ENCODE results near the gene AKR1C1.

DNA sequence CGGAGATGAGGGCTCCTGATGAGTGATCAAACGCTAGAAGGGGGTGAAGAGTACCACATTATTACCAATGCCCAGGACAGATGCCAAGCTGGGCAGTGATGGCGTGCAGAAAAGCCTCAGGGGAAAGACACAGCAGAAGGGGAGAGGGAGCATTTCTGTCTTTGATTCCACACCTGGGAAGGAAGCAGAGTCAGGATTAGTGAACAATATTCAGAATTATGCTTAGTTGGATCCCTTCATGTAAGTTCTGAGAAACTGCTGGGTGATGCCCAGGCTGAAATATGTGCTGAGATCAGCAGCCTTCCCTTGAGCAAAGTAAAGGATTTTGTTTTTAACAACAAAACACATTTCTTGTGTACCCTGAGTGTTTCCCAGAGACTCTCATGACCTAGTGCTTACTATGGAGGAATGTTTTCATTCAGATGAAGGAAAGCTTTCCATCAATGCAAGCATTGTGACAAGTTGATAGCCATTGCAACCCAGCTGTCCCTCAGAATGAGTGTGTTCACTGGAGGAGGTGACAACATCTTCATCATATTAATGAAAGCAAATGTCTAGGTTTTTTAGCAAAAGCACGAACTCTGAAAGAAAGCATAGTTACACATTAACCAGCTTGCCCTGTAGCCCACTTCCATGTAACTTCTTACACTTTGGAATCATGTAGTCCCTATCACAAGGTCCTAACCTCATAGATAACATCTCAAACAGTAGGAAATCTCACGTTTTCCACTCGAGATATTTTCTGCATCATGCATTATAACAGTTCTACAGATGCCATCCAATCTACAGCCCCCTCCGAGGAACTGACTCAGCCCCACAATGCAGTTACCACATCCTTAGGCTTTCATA lies 23.8 kb upstream of the AKR1C1 start:
- TF ChIP-seq, protein P1, sequence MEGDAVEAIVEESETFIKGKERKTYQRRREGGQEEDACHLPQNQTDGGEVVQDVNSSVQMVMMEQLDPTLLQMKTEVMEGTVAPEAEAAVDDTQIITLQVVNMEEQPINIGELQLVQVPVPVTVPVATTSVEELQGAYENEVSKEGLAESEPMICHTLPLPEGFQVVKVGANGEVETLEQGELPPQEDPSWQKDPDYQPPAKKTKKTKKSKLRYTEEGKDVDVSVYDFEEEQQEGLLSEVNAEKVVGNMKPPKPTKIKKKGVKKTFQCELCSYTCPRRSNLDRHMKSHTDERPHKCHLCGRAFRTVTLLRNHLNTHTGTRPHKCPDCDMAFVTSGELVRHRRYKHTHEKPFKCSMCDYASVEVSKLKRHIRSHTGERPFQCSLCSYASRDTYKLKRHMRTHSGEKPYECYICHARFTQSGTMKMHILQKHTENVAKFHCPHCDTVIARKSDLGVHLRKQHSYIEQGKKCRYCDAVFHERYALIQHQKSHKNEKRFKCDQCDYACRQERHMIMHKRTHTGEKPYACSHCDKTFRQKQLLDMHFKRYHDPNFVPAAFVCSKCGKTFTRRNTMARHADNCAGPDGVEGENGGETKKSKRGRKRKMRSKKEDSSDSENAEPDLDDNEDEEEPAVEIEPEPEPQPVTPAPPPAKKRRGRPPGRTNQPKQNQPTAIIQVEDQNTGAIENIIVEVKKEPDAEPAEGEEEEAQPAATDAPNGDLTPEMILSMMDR (conservative IDR thresholded peaks at IDR 0.05; ENCODE audit: low read depth, low read length) = no peak
- TF ChIP-seq RAD21 (IDR thresholded peaks at IDR 0.05; ENCODE audit: low read length) (no peak), POLR2A (IDR thresholded peaks at IDR 0.05; ENCODE audit: low read depth, low read length) (no peak), CHD1 (IDR thresholded peaks at IDR 0.05; ENCODE audit: low read depth, low read length) (no peak), SMC3 (IDR thresholded peaks at IDR 0.05; ENCODE audit: low read depth, low read length) (no peak), NFE2L2 (IDR thresholded peaks at IDR 0.05; ENCODE audit: low read depth, low read length) (no peak), MXI1 (IDR thresholded peaks at IDR 0.05; ENCODE audit: borderline replicate concordance, low read depth, low read length) (no peak), BHLHE40 (IDR thresholded peaks at IDR 0.05; ENCODE audit: low read depth, low read length) (no peak)
- TF ChIP-seq, protein P2, sequence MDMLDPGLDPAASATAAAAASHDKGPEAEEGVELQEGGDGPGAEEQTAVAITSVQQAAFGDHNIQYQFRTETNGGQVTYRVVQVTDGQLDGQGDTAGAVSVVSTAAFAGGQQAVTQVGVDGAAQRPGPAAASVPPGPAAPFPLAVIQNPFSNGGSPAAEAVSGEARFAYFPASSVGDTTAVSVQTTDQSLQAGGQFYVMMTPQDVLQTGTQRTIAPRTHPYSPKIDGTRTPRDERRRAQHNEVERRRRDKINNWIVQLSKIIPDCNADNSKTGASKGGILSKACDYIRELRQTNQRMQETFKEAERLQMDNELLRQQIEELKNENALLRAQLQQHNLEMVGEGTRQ (IDR thresholded peaks at IDR 0.05; ENCODE audit: low read depth, low read length) = no peak

Measured in IMR-90 (cell line).